AG04450 (cell line): ENCODE data around the gene CALM1. TPM values are rescaled to one million over a fixed set of nuclear protein-coding genes. Genes with fewer than 3 reads are reported as not detected.

Experiments
- CTCF ChIA-PET: fragments of 300-600, 350-600 bp; formaldehyde crosslinking; extraction: SDS; loops from one replicate; lab custom pipeline; 2022; ENCODE audit warnings: antibody characterized with exemption, inconsistent platforms; lab: Charles Lee
- POLR2A ChIA-PET: fragments of 350-600 bp; formaldehyde crosslinking; extraction: SDS; loops from one replicate; lab custom pipeline; 2021; ENCODE audit warnings: antibody characterized with exemption, inconsistent platforms; lab: Yijun Ruan, JAX
- DNase-seq: peaks from one replicate; pipeline ENCODE4 v3.0.0-alpha.2; 2011; ENCODE audit warnings: low read depth, low spot score
- H3K27ac ChIP-seq: one replicate; pipeline ENCODE4 v1.5.1; 2012; ENCODE audit warnings: low read depth, low read length, control low read depth
- H3K27me3 ChIP-seq: one replicate; pipeline ENCODE4 v1.6.0; 2012; ENCODE audit warnings: low read length; ENCODE audit not compliant: control insufficient read depth, insufficient read depth
- H3K4me3 ChIP-seq: 2 replicates; pipeline ENCODE4 v1.5.1; 2011; ENCODE audit warnings: mild to moderate bottlenecking, low read depth, low read length, control low read depth
- H3K9me3 ChIP-seq: 2 replicates; pipeline ENCODE4 v1.5.1; 2012; ENCODE audit warnings: low read length; ENCODE audit not compliant: control insufficient read depth, insufficient read depth
- polyA plus RNA-seq: library from polyadenylated mRNA; depleted of rRNA; stranded (reverse); fragments of >200 nt; gene quantifications from 2 replicates; pipeline ENCODE4 v1.2.3, GENCODE V29; 2011
- TF ChIP-seq, protein P1 (sequence below): IDR thresholded peaks from 2 replicates; pipeline ENCODE4 v1.5.1; 2011; ENCODE audit warnings: low read depth, low read length, control low read depth, inconsistent platforms

Gene CALM1
- polyA plus RNA-seq, 1 experiment: 549 TPM

DNA sequence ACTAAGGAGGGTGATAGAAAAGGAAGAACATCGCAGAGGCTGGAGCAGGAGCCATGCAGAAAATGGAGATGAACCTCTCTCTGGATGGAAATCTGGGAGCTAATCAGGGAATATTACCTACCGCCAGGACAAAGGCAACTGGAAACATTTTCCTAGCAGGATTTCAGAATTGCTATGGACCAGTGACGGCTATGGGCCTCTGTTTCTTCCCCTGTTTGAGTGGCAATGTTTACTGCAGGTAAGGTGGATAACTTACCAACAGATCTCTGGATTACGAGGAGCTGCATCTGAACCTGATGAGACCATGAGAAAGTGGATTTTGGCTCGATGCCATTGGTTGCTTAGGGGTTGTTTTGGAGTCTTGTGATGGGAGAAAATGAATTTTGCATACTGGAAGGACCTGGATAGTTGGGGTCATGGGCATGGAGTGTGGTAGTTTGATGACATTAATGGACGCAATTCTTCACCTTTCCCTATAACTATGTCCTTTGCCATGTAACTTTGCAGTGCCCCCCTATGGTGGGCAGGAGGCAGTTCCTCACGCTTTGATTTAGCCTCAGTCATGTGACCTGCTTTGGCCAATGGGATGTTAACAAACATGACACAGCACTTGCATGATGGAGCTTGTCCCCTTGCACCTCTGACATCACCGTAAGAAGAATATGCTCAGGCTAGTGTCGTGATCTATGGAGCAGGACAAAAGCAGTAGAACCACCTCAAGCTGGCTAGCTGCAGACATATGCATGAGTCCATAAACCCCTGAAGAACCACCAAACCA, 51.1 kb downstream of the CALM1 start:
- TF ChIP-seq, protein P1, sequence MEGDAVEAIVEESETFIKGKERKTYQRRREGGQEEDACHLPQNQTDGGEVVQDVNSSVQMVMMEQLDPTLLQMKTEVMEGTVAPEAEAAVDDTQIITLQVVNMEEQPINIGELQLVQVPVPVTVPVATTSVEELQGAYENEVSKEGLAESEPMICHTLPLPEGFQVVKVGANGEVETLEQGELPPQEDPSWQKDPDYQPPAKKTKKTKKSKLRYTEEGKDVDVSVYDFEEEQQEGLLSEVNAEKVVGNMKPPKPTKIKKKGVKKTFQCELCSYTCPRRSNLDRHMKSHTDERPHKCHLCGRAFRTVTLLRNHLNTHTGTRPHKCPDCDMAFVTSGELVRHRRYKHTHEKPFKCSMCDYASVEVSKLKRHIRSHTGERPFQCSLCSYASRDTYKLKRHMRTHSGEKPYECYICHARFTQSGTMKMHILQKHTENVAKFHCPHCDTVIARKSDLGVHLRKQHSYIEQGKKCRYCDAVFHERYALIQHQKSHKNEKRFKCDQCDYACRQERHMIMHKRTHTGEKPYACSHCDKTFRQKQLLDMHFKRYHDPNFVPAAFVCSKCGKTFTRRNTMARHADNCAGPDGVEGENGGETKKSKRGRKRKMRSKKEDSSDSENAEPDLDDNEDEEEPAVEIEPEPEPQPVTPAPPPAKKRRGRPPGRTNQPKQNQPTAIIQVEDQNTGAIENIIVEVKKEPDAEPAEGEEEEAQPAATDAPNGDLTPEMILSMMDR: no peak
- CTCF ChIA-PET: no interaction called here
- POLR2A ChIA-PET: no interaction called here
- DNase-seq: no peak
- Histone ChIP-seq H3K9me3 (peaks cover 16% of the 10 kb centered on the region), H3K27ac (no peak overlapping the region), H3K4me3 (no peak overlapping the region), H3K27me3 (peaks cover 4% of the 10 kb centered on the region)

DNA sequence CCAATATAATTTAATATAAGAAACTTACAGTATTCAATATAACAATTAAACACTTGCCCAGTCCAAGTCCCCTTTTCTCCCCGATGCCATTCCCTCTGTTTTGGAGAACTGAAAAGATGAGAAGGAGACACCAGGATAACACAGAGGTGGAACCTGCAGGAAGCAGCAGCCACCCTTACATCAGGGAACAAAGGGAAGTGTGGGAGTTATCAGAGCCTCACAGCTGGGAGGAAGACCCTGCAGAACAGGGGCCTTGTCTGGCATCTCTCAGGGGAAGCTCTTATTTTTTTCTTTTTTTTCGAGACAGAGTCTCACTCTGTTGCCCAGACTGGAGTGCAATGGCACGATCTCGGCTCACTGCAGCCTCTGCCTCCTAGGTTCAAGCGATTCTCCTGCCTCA, 52.6 kb downstream of the CALM1 start:
- POLR2A ChIA-PET: no interaction called here
- TF ChIP-seq, protein P1: no peak
- no peak overlapping the region for H3K27ac ChIP-seq

DNA sequence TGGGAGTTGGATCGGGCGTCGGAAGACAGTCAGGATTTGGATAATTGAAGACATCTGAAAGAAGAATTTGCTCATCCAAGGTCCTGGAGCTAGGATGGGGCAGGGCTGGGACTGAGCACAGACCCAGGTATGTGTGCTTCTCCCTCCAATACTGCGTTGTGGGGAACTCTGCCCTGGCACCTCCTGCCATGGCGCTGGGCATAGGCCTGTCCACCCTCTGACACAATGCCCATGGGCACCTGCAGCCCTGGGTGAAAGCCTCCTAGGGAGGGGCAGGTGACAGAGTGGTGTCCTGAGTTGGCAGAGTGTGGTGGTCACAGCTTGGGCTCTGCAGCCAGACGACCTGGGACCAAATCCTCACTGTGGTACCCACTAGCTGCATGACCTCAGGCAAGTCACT, 53.3 kb downstream of the CALM1 start:
- H3K9me3 ChIP-seq: peaks cover 19% of the 10 kb centered on the region
- H3K4me3 ChIP-seq: no peak overlapping the region
- H3K27ac ChIP-seq: no peak overlapping the region
- CTCF ChIA-PET: no interaction called here
- H3K27me3 ChIP-seq: peaks cover 11% of the 10 kb centered on the region
- POLR2A ChIA-PET: no interaction called here
- DNase-seq: no peak
- TF ChIP-seq, protein P1: no peak

More for the DNA sequence above, 52.6 kb downstream of the CALM1 start:
- H3K27me3 ChIP-seq: peaks cover 7% of the 10 kb centered on the region
- CTCF ChIA-PET: no interaction called here
- H3K9me3 ChIP-seq: peaks cover 16% of the 10 kb centered on the region
- H3K4me3 ChIP-seq: no peak overlapping the region
- DNase-seq: no peak

DNA sequence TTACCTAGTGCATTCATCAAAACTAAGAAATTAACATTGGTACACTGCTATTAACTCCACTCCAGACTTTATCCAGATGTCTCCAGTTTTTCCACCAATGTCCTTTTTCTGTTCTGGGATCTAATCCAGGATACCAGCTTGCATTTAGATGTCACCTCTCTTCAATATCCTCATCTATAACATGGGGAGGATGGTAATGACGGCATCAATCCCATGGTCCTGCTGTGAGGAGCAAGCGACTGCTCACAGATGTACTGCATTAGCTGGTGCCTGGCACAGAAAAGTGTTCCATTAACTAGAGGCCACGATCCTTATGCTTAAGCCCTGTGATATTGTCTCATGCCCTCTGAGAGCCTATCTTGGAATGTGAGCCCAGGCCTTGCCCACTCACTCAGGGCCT, 53.8 kb downstream of the CALM1 start:
- TF ChIP-seq, protein P1: no peak
- Histone ChIP-seq H3K27me3 (peaks cover 15% of the 10 kb centered on the region), H3K27ac (no peak overlapping the region), H3K4me3 (no peak overlapping the region), H3K9me3 (peaks cover 19% of the 10 kb centered on the region)
- CTCF ChIA-PET: no interaction called here
- DNase-seq: no peak
- POLR2A ChIA-PET: no interaction called here

DNA sequence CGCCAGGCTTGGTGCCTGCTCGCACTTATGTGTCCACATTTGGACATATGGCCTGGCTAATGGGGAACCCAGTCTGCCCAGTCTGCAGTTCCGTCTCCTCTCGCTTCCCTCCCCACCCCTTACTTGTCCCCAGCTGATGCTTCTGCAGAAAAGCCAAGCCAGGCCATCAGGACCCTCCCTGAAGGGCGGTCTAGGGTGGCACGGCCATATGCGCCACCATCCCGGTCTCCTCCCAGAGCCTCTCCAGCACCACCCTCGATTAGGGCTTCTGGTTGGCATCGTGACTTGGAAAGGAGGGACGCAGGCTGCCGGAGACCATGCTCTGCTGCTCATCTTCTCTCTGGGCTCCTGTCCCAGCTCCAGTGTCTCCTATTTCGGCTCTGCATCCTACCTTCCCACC, 54.6 kb downstream of the CALM1 start:
- ChIA-PET POLR2A (no interaction called here), CTCF (no interaction called here)
- H3K4me3 ChIP-seq: no peak overlapping the region
- no peak for DNase-seq
- TF ChIP-seq, protein P1: no peak
- peaks cover 19% of the 10 kb centered on the region for H3K9me3 ChIP-seq
- peaks cover 16% of the 10 kb centered on the region for H3K27me3 ChIP-seq
- H3K27ac ChIP-seq: no peak overlapping the region
